ENCODE data around the gene MIER2.

MIER2 gene

DNA sequence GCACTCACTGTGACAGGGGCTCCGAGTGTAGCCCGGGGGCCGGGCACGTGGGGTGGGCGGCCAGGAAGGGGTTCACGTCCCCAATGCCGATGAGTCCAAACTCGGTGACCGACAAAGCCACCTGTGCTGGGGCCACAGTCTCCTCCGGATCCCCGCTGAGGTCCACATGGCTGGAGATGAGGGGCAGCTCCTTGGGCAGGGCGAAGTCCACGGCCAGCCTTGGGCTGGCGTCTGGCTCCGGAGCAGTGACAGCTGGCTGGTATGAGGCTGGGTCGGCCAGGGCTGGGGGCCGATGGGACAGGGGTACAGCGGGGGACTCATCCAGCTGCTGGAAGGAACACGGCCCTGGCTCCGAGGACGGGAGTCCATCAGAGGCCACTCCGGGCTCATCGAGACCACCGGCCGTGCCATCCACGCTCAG, 37.5 kb downstream of the MIER2 start:
- no peak for DNase-seq (ENCODE audit: low read depth)
- H3K4me3 ChIP-seq (ENCODE audit: control insufficient read depth, low read depth, low read length), result no peak overlapping the region
- TF ChIP-seq, protein P1, sequence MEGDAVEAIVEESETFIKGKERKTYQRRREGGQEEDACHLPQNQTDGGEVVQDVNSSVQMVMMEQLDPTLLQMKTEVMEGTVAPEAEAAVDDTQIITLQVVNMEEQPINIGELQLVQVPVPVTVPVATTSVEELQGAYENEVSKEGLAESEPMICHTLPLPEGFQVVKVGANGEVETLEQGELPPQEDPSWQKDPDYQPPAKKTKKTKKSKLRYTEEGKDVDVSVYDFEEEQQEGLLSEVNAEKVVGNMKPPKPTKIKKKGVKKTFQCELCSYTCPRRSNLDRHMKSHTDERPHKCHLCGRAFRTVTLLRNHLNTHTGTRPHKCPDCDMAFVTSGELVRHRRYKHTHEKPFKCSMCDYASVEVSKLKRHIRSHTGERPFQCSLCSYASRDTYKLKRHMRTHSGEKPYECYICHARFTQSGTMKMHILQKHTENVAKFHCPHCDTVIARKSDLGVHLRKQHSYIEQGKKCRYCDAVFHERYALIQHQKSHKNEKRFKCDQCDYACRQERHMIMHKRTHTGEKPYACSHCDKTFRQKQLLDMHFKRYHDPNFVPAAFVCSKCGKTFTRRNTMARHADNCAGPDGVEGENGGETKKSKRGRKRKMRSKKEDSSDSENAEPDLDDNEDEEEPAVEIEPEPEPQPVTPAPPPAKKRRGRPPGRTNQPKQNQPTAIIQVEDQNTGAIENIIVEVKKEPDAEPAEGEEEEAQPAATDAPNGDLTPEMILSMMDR (conservative IDR thresholded peaks at IDR 0.05; ENCODE audit: control insufficient read depth, insufficient read depth, low read depth, low read length), result no peak

DNA sequence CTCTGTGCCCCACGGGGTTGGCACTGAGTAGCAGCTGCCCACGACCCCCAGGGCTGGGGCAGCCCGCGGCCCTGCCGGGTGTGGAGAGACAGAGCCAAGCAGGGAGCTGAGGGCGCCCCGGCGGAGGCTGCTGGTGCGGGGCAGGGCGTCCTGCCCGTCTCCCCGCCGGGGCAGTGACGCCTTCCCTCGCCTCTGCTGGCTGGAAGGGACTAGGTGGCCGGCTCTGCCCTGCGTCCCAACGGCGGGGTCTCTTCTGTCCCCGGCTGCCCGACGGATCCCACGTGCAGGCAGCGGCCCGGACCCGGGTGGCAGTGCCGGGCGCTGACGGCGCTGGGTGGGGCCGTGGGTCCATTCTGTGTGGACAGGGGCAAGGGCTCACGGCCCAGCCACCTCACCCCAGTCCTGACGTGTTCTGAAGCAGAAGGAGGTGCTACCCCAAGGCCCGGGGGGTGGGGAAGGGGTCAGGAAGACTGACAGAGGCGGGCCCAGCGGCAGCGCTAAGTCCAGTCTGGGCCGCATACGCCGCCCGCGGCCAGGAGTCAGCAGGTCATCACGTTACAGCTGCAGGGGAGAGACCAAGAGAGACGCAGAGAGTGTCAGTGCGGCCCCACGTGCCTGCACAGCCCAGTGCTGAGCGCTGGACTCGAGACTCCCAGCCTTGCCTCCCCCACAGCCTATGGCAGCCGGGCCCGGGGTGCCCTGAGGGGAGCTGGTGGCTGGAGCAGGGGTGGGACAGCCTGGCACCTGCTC, 38.3 kb downstream of the MIER2 start:
- no peak overlapping the region for H3K4me3 ChIP-seq (ENCODE audit: control insufficient read depth, low read depth, low read length)
- TF ChIP-seq, protein P1 (conservative IDR thresholded peaks at IDR 0.05; ENCODE audit: control insufficient read depth, insufficient read depth, low read depth, low read length), result no peak
- DNase-seq (ENCODE audit: low read depth), result no peak

DNA sequence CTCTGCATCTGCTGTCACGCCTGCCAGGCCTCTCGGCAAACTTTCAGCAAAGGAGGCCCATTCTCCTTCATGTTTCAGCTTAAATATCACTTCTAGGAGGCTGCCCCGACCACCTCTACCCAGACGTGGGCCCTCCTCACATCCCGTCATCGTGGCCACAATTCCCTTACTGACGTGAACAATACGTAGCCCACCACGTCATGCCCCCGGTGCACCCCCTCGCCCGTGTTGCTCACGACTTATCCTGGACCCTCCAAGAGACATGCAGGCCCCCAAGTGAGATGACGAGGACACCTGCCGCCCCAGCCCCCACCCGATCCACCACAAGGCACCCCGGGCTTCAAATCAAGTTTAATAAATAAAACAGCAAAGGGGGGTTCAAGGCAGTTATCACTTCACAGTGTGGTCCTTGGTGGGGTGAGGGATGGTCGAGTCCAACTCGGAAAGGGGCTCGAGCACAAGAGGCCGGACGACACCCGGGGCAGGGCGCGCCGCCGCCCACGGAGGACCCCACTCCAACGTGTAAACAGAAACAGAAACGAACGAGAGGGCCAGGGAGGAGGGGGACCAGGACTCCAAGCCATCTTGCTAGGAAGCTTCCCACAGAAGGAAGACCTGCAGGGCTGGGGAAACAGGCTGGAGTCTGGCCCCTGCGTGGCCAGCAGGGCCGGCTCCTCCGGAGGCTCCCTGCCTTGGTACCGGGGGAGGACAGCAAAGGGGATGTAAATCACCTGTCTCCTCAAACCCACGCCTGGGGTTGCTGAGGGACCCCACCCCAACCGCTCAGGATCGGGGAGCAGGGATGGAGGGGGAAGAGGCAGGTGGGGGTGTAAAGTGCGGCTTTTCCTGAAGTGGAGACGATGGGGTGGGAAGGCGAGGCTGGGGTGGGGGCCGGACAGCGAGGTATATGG, 39.1 kb downstream of the MIER2 start:
- no peak for DNase-seq (ENCODE audit: low read depth)
- no peak overlapping the region for H3K4me3 ChIP-seq (ENCODE audit: control insufficient read depth, low read depth, low read length)
- TF ChIP-seq, protein P1 (conservative IDR thresholded peaks at IDR 0.05; ENCODE audit: control insufficient read depth, insufficient read depth, low read depth, low read length), result no peak

DNA sequence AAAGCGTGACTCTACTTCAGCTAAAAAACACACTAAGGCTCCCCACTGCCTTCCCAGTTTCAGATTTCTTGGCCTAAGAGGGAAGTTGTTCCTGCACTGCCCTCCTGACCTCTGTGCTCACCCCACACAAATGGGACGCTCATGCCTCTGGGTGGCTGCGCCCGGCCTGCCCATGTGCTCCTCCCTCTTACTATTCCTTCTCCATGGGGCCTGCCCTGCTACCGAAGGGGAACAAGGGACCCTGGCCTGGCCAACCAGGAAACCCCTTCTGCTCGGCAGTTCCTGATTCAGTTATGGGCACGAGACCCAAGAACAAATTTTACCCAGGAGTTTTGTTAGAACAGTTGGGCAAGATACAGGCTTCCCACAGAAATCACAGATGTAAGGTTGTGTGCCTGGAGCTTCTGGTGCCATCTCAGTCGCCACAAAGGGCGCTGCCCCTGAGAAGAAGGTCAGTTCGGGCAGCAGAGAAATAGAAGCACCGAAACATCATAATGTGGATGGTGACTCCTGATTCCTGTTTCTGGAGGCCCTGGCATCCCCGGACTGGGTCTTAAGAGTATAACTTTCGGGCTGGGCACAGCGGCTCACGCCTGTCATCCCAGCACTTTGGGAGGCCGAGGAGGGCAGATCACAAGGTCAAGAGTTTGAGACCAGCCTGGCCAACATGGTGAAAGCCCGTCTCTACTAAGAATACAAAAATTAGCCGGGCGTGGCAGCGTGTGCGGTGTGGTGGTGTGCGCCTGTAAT, 47.9 kb downstream of the MIER2 start:
- no peak for DNase-seq (ENCODE audit: low read depth)
- H3K4me3 ChIP-seq (ENCODE audit: control insufficient read depth, low read depth, low read length), result no peak overlapping the region
- TF ChIP-seq, protein P1 (conservative IDR thresholded peaks at IDR 0.05; ENCODE audit: control insufficient read depth, insufficient read depth, low read depth, low read length), result no peak

DNA sequence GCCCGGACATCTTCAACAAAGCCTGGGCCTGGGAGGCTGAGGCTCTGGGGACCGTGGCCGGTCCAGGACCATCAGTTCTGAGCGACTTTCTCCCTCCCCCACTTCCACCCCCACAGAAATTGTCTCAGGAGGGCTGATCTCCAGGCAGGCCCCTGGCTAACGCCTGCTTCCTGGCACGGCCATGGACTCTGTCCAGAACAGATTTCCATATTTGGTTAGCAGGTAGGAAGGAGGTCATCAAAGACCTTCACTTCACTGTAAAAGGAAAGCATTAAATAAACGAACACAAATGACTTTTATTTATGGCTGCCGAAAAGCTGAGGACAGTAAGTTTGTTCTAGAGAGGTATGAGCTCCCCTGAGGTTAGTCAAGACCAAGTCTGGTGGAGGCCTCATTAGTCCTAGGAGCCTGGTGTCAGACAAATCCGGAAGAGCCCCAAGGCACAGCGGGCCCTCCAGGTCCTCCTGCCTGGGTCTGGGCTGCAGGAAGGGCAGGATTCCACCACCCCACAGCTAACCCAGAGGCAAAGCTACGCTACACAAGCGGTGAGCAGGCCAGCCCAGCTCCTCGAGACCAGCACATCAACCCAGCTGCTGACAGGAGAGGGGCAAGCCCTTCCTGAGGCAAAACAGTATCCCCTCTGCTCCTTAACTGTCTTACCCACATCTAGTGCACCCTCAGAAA, 48.8 kb downstream of the MIER2 start:
- no peak for DNase-seq (ENCODE audit: low read depth)
- TF ChIP-seq, protein P1 (conservative IDR thresholded peaks at IDR 0.05; ENCODE audit: control insufficient read depth, insufficient read depth, low read depth, low read length), result no peak
- H3K4me3 ChIP-seq (ENCODE audit: control insufficient read depth, low read depth, low read length), result no peak overlapping the region

Data from fibroblast of mammary gland (primary cell).